T-helper 2 cell treated with Interferon-gamma antibody and Interleukin-4, amounts not matched to agents 100 ng/mL and 5 ng/mL, for 36 hours (primary cell): Measurements from ENCODE around the gene KRTAP20-4. TPM values are rescaled to one million over a fixed set of nuclear protein-coding genes. Genes with fewer than 3 reads are reported as not detected.

Source experiments
- intact Hi-C: fragments of 100-400 bp; cut with micrococcal nuclease; formaldehyde crosslinking; loops from one replicate; pipeline ENCODE4 v1.15.1; 2023
- total RNA-seq: library from RNA; stranded (reverse); gene quantifications from 2 replicates; pipeline ENCODE4 v1.2.3, GENCODE V29; 2022

The KRTAP20-4 gene
- total RNA-seq, 1 donor from 2014 or later = not detected

GRCh38 chr21:30646904-30647414, 26.5 kb downstream of the KRTAP20-4 start:
- intact Hi-C loops = no loop called here

- intact Hi-C loops = no loop called here
Observed at GRCh38 chr21:30652891-30653290, 32.5 kb downstream of the KRTAP20-4 start.

GRCh38 chr21:30668776-30669175, 48.3 kb downstream of the KRTAP20-4 start:
- intact Hi-C loops = no loop called here

Other genes with a start within 250 kb of the KRTAP20-4 start
- not detected in 2 replicates for gene KRTAP13-2, start 248.4 kb upstream of the KRTAP20-4 start, total RNA-seq
- gene KRTAP13-1, start 224.6 kb upstream of the KRTAP20-4 start, total RNA-seq = not detected in 2 replicates
- not detected in 2 replicates for gene KRTAP13-3, start 194.7 kb upstream of the KRTAP20-4 start, total RNA-seq
- not detected in 2 replicates for gene KRTAP13-4, start 190.4 kb upstream of the KRTAP20-4 start, total RNA-seq
- gene KRTAP15-1, start 180.4 kb upstream of the KRTAP20-4 start, total RNA-seq = not detected in 2 replicates
- not detected in 2 replicates for gene KRTAP19-1, start 140.3 kb upstream of the KRTAP20-4 start, total RNA-seq
- gene KRTAP19-2, start 133.2 kb upstream of the KRTAP20-4 start, total RNA-seq = not detected in 2 replicates
- gene KRTAP19-3, start 128.6 kb upstream of the KRTAP20-4 start, total RNA-seq = not detected in 2 replicates
- gene KRTAP19-4, start 123.5 kb upstream of the KRTAP20-4 start, total RNA-seq = not detected in 2 replicates
- not detected in 2 replicates for gene KRTAP19-5, start 118.5 kb upstream of the KRTAP20-4 start, total RNA-seq
- gene KRTAP19-6, start 78.8 kb upstream of the KRTAP20-4 start, total RNA-seq = not detected in 2 replicates
- gene KRTAP19-7, start 59.3 kb upstream of the KRTAP20-4 start, total RNA-seq = not detected in 2 replicates
- gene KRTAP22-2, start 30.2 kb upstream of the KRTAP20-4 start, total RNA-seq = not detected in 2 replicates
- gene KRTAP6-3, start 28.2 kb upstream of the KRTAP20-4 start, total RNA-seq = not detected in 2 replicates
- not detected in 2 replicates for gene KRTAP6-2, start 21.7 kb upstream of the KRTAP20-4 start, total RNA-seq
- not detected in 2 replicates for gene KRTAP22-1, start 19.5 kb upstream of the KRTAP20-4 start, total RNA-seq
- gene KRTAP6-1, start 6.7 kb upstream of the KRTAP20-4 start, total RNA-seq = not detected in 2 replicates
- not detected in 2 replicates for gene KRTAP20-1, start 4.2 kb upstream of the KRTAP20-4 start, total RNA-seq
- gene KRTAP20-2, start 14.6 kb downstream of the KRTAP20-4 start, total RNA-seq = not detected in 2 replicates
- gene KRTAP20-3, start 22.2 kb downstream of the KRTAP20-4 start, total RNA-seq = not detected in 2 replicates
- gene KRTAP21-3, start 98.2 kb downstream of the KRTAP20-4 start, total RNA-seq = not detected in 2 replicates
- gene KRTAP21-2, start 126.6 kb downstream of the KRTAP20-4 start, total RNA-seq = not detected in 2 replicates
- gene KRTAP21-1, start 134.8 kb downstream of the KRTAP20-4 start, total RNA-seq = not detected in 2 replicates
- gene KRTAP8-1, start 192.6 kb downstream of the KRTAP20-4 start, total RNA-seq = not detected in 2 replicates
- not detected in 2 replicates for gene KRTAP7-1, start 209.1 kb downstream of the KRTAP20-4 start, total RNA-seq